BJ (cell line): ENCODE results near the gene RPN1. TPM values are rescaled to one million over a fixed set of nuclear protein-coding genes. Genes with fewer than 3 reads are reported as not detected.

Experiments used
- CTCF ChIA-PET: fragments of 350-600 bp; formaldehyde crosslinking; extraction: SDS; loops from one replicate; lab custom pipeline; 2021; ENCODE audit warnings: antibody characterized with exemption, inconsistent platforms; lab: Yijun Ruan, JAX
- POLR2A ChIA-PET: fragments of 300-600 bp; sonication (Branson Sonifier 250); formaldehyde crosslinking; extraction: SDS; loops from one replicate; lab custom pipeline; 2021; ENCODE audit warnings: antibody characterized with exemption; lab: Charles Lee
- DNase-seq: peaks from one replicate; pipeline ENCODE4 v3.0.0-alpha.2; 2011; ENCODE audit warnings: low read depth
- H3K27me3 ChIP-seq: 2 replicates; pipeline ENCODE4 v1.6.0; 2011; ENCODE audit warnings: low read length; ENCODE audit not compliant: control insufficient read depth, insufficient read depth
- H3K36me3 ChIP-seq: 2 replicates; pipeline ENCODE4 v1.5.1; 2011; ENCODE audit warnings: low read length; ENCODE audit not compliant: control insufficient read depth, insufficient read depth
- H3K4me3 ChIP-seq: 2 replicates; pipeline ENCODE4 v1.5.1; 2011; ENCODE audit warnings: low read depth, mild to moderate bottlenecking, control low read depth, low read length
- polyA plus RNA-seq: library from polyadenylated mRNA; depleted of rRNA; stranded (reverse); fragments of >200 nt; gene quantifications from 2 replicates; pipeline ENCODE4 v1.2.3, GENCODE V29; 2011
- TF ChIP-seq, protein P1 (sequence below): IDR thresholded peaks from 2 replicates; pipeline ENCODE4 v1.5.1; 2011; ENCODE audit warnings: low read depth, mild to moderate bottlenecking, control low read depth, inconsistent platforms, low read length, moderate library complexity; ENCODE audit not compliant: insufficient read depth

RPN1 gene
- polyA plus RNA-seq, 1 experiment: 370 TPM

DNA sequence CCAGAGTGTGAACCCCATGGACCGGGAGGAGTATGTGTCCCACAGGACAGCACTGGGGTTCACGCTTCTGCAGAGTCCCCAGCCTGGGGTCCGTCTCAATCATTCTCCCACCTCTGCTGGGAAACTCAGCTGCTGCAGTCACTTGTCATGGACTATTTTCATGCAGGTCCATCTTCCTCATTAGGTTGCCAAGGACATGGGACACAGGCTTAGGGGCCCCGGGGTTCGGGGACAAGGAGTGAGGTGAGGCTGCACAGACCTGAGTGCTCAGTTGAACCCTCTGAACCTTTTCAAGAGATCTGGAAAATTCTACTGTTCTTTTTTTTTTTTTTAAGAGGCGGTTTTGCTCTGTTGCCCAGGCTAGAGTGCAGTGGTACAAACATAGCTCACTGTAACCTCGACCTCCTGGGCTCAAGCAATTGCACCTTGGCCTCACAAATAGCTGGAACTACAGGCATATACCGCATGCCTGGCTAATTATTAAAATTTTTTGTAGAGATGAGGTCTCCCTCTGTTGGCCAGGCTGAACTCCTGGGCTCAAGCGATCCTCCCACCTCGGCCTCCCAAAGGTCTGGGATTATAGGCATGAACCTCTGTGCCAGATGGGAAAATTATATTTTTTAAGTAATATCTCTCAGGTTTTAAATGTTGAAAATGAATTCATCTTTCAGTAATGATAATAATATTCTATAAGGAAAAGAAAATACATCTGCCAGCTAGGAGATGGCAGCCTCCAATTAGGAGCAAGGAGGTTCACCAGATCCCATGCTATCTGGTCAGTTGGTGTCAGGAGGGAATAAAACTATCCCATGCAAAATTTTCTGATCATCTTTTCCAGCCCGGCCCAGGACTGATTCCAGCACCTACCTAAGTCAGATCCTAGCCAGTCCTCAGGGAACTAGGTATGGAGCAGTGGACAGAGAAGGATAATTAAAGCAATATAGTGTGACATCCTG is 45.2 kb downstream of the RPN1 start:
- Histone ChIP-seq H3K36me3 (no peaks in the 10 kb centered on the region), H3K4me3 (no peak overlapping the region), H3K27me3 (no peaks in the 10 kb centered on the region; the same call in 1 of the 2 replicates)
- TF ChIP-seq, protein P1, sequence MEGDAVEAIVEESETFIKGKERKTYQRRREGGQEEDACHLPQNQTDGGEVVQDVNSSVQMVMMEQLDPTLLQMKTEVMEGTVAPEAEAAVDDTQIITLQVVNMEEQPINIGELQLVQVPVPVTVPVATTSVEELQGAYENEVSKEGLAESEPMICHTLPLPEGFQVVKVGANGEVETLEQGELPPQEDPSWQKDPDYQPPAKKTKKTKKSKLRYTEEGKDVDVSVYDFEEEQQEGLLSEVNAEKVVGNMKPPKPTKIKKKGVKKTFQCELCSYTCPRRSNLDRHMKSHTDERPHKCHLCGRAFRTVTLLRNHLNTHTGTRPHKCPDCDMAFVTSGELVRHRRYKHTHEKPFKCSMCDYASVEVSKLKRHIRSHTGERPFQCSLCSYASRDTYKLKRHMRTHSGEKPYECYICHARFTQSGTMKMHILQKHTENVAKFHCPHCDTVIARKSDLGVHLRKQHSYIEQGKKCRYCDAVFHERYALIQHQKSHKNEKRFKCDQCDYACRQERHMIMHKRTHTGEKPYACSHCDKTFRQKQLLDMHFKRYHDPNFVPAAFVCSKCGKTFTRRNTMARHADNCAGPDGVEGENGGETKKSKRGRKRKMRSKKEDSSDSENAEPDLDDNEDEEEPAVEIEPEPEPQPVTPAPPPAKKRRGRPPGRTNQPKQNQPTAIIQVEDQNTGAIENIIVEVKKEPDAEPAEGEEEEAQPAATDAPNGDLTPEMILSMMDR: no peak
- CTCF ChIA-PET: interaction anchor here (0.7 to 6.1 kb wide), 7 partner anchors 12 to 510 kb away, joined by 3 to 85 read pairs (median 5); no protein-coding TSS in a partner anchor
- POLR2A ChIA-PET: no interaction called here
- DNase-seq: no peak

GRCh38 chr3:128603811-128604775 is 46.5 kb downstream of the RPN1 start:
- Histone ChIP-seq H3K27me3 (no peaks in the 10 kb centered on the region; the same call in 1 of the 2 replicates), H3K4me3 (no peak overlapping the region), H3K36me3 (no peaks in the 10 kb centered on the region)
- no peak for DNase-seq
- POLR2A ChIA-PET: no interaction called here
- TF ChIP-seq, protein P1: no peak
- CTCF ChIA-PET: interaction anchor here (1.6 to 6.1 kb wide), 4 partner anchors 13 to 509 kb away, joined by 5 to 85 read pairs (median 26); no protein-coding TSS in a partner anchor

- ChIA-PET POLR2A (no interaction called here), CTCF (interaction anchor here (1.5 to 2.0 kb wide), 3 partner anchors 15 to 178 kb away, joined by 5 to 11 read pairs (median 6); no protein-coding TSS in a partner anchor)
- Histone ChIP-seq H3K4me3 (no peak overlapping the region), H3K36me3 (no peaks in the 10 kb centered on the region), H3K27me3 (no peaks in the 10 kb centered on the region; the same call in 1 of the 2 replicates)
- no peak for DNase-seq
- TF ChIP-seq, protein P1: no peak
Observed at GRCh38 chr3:128603313-128603712, 47.3 kb downstream of the RPN1 start.

DNA sequence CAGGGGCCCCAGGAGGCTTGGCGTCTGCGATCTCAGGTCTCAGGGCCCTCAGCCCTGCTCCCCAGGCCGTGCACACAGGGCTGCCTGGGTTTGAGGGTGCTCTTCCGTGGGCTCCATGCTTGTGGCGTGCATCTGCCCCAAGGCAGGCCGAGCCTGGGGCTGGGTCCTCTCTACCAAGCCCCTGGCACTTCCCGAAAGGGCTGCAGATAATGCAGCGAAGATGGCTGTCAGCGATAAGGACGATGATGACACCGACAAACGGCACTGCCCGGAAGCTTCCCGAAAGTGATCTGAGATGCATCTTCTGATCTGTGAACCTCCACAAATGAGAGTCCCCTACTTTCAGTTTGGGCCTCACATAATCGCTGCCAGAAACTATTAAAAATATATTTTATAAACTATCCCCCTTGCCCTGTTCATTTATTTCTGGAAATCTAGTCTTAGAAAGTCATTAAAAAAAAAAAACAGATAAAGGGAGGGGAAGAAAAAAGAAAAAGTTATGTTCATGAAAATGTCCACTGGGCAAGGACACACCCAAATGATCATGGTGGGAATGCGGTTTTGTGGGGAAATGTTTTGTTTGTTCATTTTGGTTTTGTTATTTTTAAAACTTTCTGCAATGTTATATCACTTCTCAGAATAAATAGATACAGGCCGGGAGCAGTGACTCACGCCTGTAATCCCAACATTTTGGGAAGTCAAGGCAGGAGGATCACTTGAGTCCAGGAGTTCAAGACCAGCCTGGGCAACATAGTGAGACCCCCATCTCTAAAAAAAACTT is 51.5 kb downstream of the RPN1 start:
- Histone ChIP-seq H3K36me3 (no peaks in the 10 kb centered on the region), H3K4me3 (no peak overlapping the region), H3K27me3 (no peaks in the 10 kb centered on the region; the same call in 1 of the 2 replicates)
- TF ChIP-seq, protein P1: no peak
- DNase-seq: no peak
- POLR2A ChIA-PET: no interaction called here
- CTCF ChIA-PET: interaction anchor here (0.7 to 3.5 kb wide), 2 partner anchors 9 to 19 kb away, joined by 4 to 31 read pairs; no protein-coding TSS in a partner anchor
